NB4 (cell line): ENCODE data around the gene HCLS1.

Source experiments
- DNase-seq: peaks from one replicate; pipeline ENCODE4 v3.0.0; 2010; ENCODE audit warnings: low read depth
- H3K4me3 ChIP-seq: one replicate; pipeline ENCODE4 v1.5.1; 2011; ENCODE audit warnings: mild to moderate bottlenecking, low read depth, low read length, moderate library complexity
- MYC ChIP-seq: IDR thresholded peaks from 2 replicates; pipeline ENCODE4 v1.6.1; 2011; ENCODE audit warnings: low read depth, low read length
- POLR2A ChIP-seq: IDR thresholded peaks from 2 replicates; pipeline ENCODE4 v1.6.1; 2011; ENCODE audit warnings: mild to moderate bottlenecking; ENCODE audit not compliant: insufficient read length; ENCODE audit errors: extremely low read depth
- TF ChIP-seq, protein P1 (sequence below): IDR thresholded peaks from one replicate; pipeline ENCODE4 v1.5.1; 2012; ENCODE audit warnings: low read depth, low read length
- TF ChIP-seq, protein P2 (sequence below): IDR thresholded peaks from 2 replicates; pipeline ENCODE4 v1.6.1; 2011; ENCODE audit warnings: low read depth, low read length

Gene HCLS1

DNA sequence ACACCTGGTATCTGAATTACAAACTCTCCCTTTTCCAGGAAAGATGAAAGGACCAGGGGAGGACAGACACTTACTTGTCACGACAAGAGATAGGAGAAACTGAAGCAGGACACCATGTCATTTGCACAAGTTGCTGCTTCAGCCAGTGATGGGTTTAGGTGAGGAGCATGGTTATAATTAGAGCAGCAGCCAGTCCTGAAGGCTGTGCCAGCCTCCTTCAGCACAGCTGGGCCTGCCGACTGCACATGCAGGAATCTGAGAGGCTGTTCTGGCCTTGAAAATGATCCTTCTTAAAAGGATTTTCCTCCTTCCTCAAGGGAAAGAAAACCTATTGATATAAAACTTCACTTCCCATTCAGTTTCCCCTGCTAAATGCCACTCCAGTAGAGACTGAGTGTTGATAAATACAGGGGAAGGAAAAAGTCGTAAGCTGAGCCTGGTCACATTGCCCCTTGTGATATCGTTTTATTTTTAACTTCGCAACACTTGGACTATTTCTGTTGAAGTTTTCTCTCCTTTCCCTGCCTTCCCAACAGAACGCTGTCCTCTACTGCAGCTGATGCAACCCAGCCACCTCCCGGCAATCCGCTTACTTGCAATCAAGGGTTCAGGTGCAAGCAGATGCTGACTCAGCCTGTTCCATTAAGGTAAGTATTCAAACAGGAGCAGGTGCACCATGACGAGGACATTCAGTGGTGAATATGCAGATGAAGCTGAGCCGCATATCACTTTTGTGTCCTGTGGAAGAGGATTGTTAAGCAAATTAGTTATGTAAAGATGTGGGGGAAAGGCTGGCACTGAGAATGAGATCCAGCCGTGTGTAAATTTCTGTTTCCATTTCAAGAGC is 67.6 kb downstream of the HCLS1 start, which contains the start of gene FBXO40:
Gene FBXO40, plus strand, starts transcription at position 524 of the 847 bp plus-strand sequence. CDS start 27,197 bp downstream, outside the sequence.
- TF ChIP-seq, protein P1, sequence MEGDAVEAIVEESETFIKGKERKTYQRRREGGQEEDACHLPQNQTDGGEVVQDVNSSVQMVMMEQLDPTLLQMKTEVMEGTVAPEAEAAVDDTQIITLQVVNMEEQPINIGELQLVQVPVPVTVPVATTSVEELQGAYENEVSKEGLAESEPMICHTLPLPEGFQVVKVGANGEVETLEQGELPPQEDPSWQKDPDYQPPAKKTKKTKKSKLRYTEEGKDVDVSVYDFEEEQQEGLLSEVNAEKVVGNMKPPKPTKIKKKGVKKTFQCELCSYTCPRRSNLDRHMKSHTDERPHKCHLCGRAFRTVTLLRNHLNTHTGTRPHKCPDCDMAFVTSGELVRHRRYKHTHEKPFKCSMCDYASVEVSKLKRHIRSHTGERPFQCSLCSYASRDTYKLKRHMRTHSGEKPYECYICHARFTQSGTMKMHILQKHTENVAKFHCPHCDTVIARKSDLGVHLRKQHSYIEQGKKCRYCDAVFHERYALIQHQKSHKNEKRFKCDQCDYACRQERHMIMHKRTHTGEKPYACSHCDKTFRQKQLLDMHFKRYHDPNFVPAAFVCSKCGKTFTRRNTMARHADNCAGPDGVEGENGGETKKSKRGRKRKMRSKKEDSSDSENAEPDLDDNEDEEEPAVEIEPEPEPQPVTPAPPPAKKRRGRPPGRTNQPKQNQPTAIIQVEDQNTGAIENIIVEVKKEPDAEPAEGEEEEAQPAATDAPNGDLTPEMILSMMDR, result no peak
- TF ChIP-seq MYC (no peak), POLR2A (no peak)
- TF ChIP-seq, protein P2, sequence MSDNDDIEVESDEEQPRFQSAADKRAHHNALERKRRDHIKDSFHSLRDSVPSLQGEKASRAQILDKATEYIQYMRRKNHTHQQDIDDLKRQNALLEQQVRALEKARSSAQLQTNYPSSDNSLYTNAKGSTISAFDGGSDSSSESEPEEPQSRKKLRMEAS, result no peak
- no peak for DNase-seq
- H3K4me3 ChIP-seq, result no peak within 1 kb of the TSS

GRCh38 chr3:121584418-121584817 is 76.3 kb downstream of the HCLS1 start:
- H3K4me3 ChIP-seq, result no peak overlapping the region
- no peak for TF ChIP-seq MYC
- TF ChIP-seq, protein P1, result no peak
- no peak for TF ChIP-seq POLR2A
- TF ChIP-seq, protein P2, result no peak
- DNase-seq, result no peak

- DNase-seq, result no peak
- TF ChIP-seq, protein P2, result no peak
- no peak for TF ChIP-seq MYC
- TF ChIP-seq, protein P1, result no peak
- TF ChIP-seq POLR2A, result no peak
- no peak overlapping the region for H3K4me3 ChIP-seq
Measured at GRCh38 chr3:121581691-121582090, 79.0 kb downstream of the HCLS1 start.
